ENCODE data around the gene PPP2R2C.

The PPP2R2C gene

GRCh38 chr4:6380746-6381410, 91.5 kb downstream of the PPP2R2C start:
- no peak overlapping the region for H3K9ac ChIP-seq
- H3K4me3 ChIP-seq (IDR thresholded peaks at IDR 0.05; ENCODE audit: insufficient read depth, low read depth, low read length) = no peak overlapping the region
- no peaks in the 10 kb centered on the region for H3K79me2 ChIP-seq (ENCODE audit: insufficient read depth, low read depth)
- no peaks in the 10 kb centered on the region for H3K4me1 ChIP-seq (ENCODE audit: low read depth, poor library complexity, severe bottlenecking)
- H3K4me2 ChIP-seq = no peak overlapping the region
- H3K36me3 ChIP-seq (ENCODE audit: insufficient read depth) = no peaks in the 10 kb centered on the region
- H4K20me1 ChIP-seq (ENCODE audit: insufficient read depth) = no peaks in the 10 kb centered on the region
- H3K27ac ChIP-seq = no peak overlapping the region
- no peak for TF ChIP-seq CTCF (conservative IDR thresholded peaks at IDR 0.05; ENCODE audit: low read depth, low read length)
- H3K27me3 ChIP-seq (ENCODE audit: insufficient read depth, low read depth) = peaks cover 27% of the 10 kb centered on the region
- no peak overlapping the region for H2AFZ ChIP-seq (ENCODE audit: low read depth)

- Histone ChIP-seq H3K4me3 (IDR thresholded peaks at IDR 0.05; ENCODE audit: insufficient read depth, low read depth, low read length) (no peak overlapping the region), H3K9ac (no peak overlapping the region), H3K27me3 (ENCODE audit: insufficient read depth, low read depth) (peaks cover 30% of the 10 kb centered on the region), H2AFZ (ENCODE audit: low read depth) (no peak overlapping the region), H4K20me1 (ENCODE audit: insufficient read depth) (no peaks in the 10 kb centered on the region), H3K4me1 (ENCODE audit: low read depth, poor library complexity, severe bottlenecking) (no peaks in the 10 kb centered on the region), H3K27ac (no peak overlapping the region), H3K4me2 (no peak overlapping the region), H3K79me2 (ENCODE audit: insufficient read depth, low read depth) (no peaks in the 10 kb centered on the region), H3K36me3 (ENCODE audit: insufficient read depth) (no peaks in the 10 kb centered on the region)
- no peak for TF ChIP-seq CTCF (conservative IDR thresholded peaks at IDR 0.05; ENCODE audit: low read depth, low read length)
Observed at GRCh38 chr4:6379767-6380745, 92.4 kb downstream of the PPP2R2C start.

GRCh38 chr4:6378493-6379445, 93.6 kb downstream of the PPP2R2C start:
- H3K9ac ChIP-seq = no peak overlapping the region
- TF ChIP-seq CTCF (conservative IDR thresholded peaks at IDR 0.05; ENCODE audit: low read depth, low read length) = no peak
- no peaks in the 10 kb centered on the region for H4K20me1 ChIP-seq (ENCODE audit: insufficient read depth)
- no peak overlapping the region for H3K27ac ChIP-seq
- no peak overlapping the region for H3K4me2 ChIP-seq
- no peak overlapping the region for H3K4me3 ChIP-seq (IDR thresholded peaks at IDR 0.05; ENCODE audit: insufficient read depth, low read depth, low read length)
- no peaks in the 10 kb centered on the region for H3K4me1 ChIP-seq (ENCODE audit: low read depth, poor library complexity, severe bottlenecking)
- H3K79me2 ChIP-seq (ENCODE audit: insufficient read depth, low read depth) = no peaks in the 10 kb centered on the region
- H2AFZ ChIP-seq (ENCODE audit: low read depth) = no peak overlapping the region
- H3K27me3 ChIP-seq (ENCODE audit: insufficient read depth, low read depth) = peaks cover 34% of the 10 kb centered on the region
- H3K36me3 ChIP-seq (ENCODE audit: insufficient read depth) = no peaks in the 10 kb centered on the region
